Islet of Langerhans (tissue), 1 donor: Measurements from ENCODE around the gene PHKB.

Experiments used
- FAIRE-seq: peaks from one replicate; lab custom pipeline; 2011; peaks lifted over from hg19 to GRCh38; lab: Jason Lieb, UNC

The PHKB gene

DNA sequence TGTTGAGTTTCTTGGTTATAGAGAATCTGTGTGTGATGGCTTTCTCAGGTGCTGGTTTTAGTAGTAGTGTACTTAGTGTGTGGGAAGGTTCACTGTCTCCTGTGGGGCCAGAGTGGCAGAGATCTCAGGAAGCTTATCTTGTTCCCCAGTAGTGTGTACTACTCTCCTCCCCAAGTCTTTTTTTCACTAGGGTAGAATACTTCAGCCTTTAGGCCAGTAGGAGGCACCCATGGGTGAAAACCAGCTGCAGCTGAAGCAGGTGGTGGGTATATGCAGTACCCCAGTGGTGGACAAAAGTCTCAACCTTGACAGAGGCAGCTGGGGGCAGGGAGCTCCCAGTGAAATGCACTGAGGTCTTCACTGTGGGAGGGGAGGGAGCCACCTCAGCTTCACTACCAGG is 109.9 kb downstream of the PHKB start:
- FAIRE-seq: no peak

DNA sequence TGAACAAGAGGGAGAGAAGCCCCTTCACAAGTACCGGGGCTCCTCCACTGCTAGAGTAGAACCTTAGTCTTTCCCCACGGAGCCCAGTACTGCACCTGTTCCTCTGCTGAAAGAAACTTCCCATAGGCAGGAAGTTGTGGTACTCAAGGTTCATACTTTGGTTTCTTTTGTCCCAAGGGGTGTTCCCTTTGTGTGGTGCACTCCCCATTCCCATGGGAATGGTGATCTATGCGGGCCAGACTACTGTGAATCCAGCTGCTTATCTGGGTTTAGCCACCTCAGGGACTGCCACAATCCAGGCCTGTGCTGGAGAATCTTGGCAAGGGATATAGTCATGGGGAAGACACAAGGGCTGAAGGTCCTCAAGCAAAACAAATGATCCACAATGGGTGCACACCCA is 110.6 kb downstream of the PHKB start:
- no peak for FAIRE-seq

DNA sequence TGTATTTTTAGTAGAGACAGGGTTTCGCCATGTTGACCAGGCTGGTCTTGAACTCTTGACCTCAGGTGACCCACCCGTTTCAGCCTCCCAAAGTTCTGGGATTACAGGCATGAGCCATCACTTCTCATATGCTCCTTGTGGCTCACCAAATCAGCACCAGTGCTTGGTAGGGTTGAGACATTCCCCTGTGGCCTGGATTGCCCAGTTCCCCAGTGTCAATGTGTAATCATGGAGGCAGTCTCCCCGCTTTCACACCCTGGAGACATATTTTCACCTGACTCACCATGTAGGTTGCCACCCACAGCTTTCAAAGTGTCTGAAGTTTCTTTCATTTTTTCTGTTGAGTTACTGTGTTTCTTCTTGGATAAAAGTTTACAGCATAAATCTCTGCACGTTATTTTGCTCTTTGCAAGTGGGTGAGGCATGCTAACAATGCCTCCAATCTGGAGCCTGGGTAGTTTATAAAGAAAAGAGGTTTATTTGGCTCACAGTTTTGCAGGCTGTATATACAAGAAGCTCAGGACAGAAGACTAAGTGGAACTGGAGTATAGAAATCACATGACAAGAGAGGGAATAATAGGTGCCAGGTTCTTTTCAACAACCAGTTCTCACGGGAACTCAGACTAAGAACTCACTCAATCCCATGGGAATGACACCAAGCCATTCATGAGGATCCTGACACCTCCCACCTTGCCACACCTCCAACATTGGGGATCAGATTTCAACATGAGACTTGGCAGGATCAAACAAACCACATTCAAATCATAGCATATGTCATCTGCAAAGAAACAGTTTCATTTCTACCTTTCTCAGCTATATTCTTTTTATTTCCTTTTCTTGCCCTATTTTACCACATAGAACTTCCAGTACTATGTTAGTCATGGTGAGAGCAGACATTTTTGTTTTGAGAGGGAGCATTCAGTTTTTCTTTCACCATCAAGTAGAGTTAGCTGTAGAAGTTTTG is 113.2 kb downstream of the PHKB start:
- no peak for FAIRE-seq

DNA sequence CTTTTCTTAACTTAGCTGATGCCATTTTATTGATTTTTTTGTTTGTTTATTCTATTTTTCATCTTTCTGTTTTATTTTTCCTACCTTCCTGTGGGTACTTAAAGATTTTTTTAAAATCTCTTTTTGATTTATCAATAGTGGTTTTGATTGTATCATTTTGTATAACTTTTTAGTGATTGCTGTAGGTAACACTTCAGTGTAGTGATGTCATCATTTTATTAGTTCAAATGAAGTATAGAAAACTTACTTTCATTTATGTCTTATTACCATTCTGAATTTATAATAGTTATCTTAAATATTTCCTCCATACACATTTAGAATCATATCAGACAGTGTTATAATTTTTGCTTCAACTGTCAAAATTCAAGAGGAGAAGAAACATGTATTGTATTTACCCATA is 115.9 kb downstream of the PHKB start:
- peak; percentile 41 for FAIRE-seq

GRCh38 chr16:47578033-47578432 is 116.9 kb downstream of the PHKB start:
- FAIRE-seq: no peak

- no peak for FAIRE-seq
Observed at GRCh38 chr16:47578573-47578972, 117.4 kb downstream of the PHKB start.

GRCh38 chr16:47581114-47581513 is 120.0 kb downstream of the PHKB start:
- FAIRE-seq: no peak

- no peak for FAIRE-seq
Observed at GRCh38 chr16:47584464-47585225, 123.5 kb downstream of the PHKB start.

DNA sequence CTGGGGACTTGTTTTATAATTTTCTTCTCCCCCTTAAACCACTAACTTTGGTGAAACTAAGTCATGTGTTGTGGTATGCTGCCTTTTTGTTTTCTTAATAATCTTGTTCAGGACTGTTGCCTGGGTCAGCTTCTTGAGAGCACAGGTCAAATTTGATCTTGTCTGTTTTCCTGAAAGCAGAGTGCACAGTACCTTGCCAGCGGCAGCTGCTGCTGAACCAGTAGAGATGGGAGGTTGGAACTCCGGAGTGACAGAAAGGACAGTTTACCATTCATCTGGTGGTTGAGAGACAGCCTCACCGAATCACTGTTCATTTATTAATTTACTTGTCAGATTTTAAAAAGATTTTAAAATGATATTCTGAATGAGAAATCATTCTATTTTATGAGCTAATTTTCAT is 125.0 kb downstream of the PHKB start:
- FAIRE-seq: no peak

DNA sequence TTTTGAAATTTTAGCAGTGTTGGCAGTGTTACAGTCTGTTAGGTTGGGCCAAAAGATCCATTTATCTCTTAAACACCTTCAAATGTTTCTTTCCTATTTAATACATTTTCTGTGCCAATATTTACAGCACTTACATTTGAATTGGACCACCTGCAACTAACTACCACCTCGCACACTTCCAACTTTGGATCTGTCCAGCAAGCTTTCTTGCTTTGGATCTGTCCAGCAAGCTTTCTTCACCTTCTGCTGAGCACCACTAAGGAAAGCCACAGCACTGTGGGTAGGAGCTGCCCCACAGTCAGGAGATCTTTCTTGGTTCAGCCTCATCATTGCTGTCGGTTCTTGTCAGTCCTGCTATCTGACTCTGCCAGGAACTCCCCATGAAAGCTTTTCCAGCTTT is 129.3 kb downstream of the PHKB start:
- no peak for FAIRE-seq

DNA sequence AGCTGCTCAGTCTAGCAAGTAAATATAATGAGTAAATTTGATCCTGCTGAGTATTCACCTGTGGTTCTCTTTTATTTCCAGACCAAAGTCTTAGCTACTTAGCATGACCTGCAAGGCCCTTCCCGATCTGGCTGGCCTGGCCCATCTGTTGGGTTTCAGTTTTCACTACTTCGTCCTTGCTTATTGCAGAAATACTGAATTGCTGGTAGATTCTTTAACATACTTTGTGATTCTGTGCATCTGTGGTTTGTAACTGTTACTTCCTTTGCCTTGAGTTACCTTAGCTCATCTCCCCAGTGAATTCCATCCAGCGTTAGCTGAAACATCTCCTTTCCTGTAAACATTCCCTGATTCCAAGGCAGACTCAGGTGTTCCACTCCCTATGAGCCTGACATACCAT is 131.1 kb downstream of the PHKB start:
- FAIRE-seq: no peak

DNA sequence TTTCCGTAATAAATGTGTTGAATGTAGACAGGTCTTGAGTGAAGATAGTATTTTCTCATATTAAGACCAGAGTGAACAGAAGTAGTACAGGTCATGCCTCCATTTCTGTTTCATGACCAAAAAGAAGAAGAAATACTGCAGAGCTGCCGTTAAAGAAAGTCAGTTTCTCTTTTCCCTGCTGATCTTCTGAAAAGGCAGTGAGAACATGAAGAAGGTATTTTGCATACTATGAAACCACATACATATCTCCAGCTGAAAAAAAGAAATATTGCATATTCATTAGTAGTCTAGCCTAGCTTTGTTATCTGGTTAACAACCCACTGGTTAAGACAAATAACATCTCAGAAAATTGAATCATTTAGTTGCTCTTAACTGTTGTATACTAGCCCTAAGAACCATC is 138.4 kb downstream of the PHKB start:
- FAIRE-seq: no peak

DNA sequence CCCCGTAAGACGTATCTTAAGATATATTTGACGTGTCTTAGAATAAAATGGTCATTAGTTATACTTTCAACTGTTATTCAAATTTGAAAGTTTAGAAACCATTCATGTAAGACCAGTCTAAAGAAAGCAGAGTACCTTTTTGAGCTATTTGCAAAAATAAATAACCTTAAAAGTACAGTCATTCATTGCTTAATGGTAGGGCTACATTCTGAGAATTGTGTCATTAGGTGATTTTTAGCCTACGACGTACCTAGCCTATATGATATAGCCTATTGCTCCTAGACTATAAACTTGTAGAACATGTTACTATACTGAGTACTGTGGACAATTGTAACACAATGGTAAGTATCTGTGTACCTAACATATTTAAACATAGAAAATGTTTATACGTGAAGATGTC is 139.2 kb downstream of the PHKB start:
- no peak for FAIRE-seq

DNA sequence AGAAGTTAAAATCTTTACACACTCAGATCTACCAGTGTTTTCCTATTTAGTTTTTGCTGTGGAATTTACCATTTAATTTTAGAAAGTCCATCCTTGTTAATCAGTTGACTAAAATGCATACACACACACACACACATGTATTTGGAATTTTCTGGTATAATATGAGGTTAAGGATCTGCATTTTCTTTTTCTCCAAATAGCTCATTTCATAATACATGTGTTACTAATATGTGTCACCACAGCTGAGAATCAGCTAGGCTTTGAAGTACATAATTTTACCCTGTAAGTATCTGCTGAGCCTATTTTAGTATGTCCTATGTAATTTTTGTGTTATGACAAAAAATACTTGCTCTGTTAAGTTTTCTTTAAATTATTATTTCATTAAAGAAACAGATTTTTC is 143.2 kb downstream of the PHKB start:
- FAIRE-seq: no peak

GRCh38 chr16:47611042-47611441 is 149.9 kb downstream of the PHKB start:
- no peak for FAIRE-seq

DNA sequence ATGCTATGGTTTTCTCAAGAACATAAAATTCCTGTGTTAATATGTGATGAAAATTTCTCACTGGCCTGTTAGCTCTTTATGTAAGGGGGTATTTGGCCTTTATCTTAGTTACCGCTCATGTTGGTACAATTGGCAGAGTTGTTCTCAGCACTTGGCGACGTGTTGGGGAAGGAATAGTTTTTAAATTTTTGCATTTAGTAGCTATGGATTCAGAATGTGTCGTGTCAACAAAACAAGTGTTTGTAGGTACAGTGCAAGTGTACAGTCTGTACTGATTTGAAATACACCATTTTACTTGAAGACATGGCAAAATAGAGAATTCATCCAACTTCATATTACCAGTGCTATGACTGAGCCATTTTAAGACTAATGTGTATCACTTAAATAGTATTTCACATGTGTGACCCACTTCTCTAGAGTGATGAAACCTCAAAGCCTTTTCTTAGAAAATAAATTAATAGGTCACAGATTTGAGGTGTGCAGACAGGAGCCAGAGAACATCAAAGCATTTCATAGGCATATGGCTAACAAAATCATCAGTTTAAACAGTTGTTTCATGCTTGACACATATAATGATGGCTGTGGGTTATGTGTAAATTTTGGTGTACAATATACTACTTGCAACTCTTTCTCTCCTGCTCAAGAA is 150.8 kb downstream of the PHKB start:
- no peak for FAIRE-seq

DNA sequence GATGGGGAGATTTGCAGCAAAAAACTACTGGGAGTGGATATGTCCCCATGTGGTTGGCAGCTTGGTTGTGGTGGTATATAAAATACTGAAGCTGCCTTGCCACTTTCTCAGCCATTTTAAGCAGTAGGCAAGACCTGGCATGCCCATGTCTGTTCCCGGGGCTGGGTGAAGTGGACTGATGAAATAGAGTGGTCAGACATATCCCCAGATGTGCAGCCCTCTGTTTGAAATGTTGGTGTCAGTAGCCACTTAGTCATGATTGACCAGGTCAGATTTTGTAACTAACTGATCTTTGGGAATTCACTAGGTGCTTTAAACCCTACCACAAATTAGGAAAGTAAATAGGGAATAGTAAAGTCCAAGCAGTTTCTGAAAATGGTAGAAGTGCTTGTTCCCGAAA is 151.6 kb downstream of the PHKB start:
- FAIRE-seq: no peak

- FAIRE-seq: no peak
Observed at GRCh38 chr16:47613251-47613650, 152.1 kb downstream of the PHKB start.

- FAIRE-seq: no peak
Observed at GRCh38 chr16:47617732-47618131, 156.6 kb downstream of the PHKB start.

- no peak for FAIRE-seq
Observed at GRCh38 chr16:47622451-47623176, 161.5 kb downstream of the PHKB start.

DNA sequence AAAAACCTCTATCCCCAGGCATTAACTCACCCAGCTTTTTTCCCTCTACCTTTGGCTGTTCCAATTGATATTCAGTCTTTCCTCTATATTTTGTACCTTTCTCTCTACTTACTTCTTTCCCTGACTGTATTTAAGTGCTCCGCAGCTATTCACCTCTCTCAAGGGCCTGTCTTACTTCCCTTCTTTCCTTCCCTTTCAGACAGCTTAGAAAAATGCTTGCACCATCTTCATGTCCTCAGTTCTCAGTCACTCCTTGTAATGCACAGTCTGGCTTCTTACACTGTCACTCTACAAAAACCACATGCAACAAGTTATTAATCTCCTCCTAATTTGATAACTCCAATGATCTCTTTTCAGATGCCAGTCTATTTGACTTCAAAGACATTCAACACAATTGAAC is 163.4 kb downstream of the PHKB start:
- no peak for FAIRE-seq

DNA sequence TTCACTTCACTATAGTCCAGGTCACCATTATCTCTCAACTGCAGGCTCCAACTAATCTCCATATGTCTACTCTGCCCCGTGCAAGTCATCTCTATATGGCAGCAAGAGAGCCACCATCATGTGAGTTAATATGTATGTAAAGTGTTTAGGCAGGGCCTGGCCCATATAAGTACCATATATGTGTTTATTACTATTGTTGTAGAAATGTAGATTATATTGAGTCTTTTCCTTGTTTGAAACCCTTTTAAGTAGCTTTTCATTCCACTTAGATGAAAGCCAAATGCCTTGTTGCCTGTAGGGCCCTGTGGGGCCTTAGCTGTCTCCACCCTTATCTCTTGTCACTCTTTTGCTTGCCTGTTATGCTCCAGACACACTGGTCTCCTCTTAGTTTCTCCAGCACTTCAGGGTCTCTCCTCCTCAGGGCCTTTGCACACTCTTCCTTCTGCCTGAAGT is 164.0 kb downstream of the PHKB start:
- FAIRE-seq: no peak
